Jurkat, Clone E6-1 (cell line): ENCODE results near the gene FRMD1.

Source experiments
- DNase-seq: peaks from one replicate; pipeline ENCODE4 v3.0.0-alpha.2; 2011; ENCODE audit warnings: low read depth, low spot score
- H3K4me3 ChIP-seq: 2 replicates; pipeline ENCODE4 v1.5.1; 2011; ENCODE audit warnings: mild to moderate bottlenecking, low read length, control low read depth, moderate library complexity

FRMD1 gene

GRCh38 chr6:168115748-168116437 lies 36.9 kb upstream of the FRMD1 start:
- no peak overlapping the region for H3K4me3 ChIP-seq
- no peak for DNase-seq

GRCh38 chr6:168113226-168113625 lies 34.2 kb upstream of the FRMD1 start:
- no peak for DNase-seq
- no peak overlapping the region for H3K4me3 ChIP-seq

GRCh38 chr6:168111911-168112310 lies 32.9 kb upstream of the FRMD1 start:
- no peak overlapping the region for H3K4me3 ChIP-seq
- no peak for DNase-seq

- no peak overlapping the region for H3K4me3 ChIP-seq
- no peak for DNase-seq
Measured at GRCh38 chr6:168110437-168110836, 31.4 kb upstream of the FRMD1 start.

GRCh38 chr6:168109171-168109570 lies 30.2 kb upstream of the FRMD1 start:
- no peak overlapping the region for H3K4me3 ChIP-seq
- DNase-seq, result no peak

- H3K4me3 ChIP-seq, result no peak overlapping the region
- DNase-seq, result no peak
Measured at GRCh38 chr6:168107191-168107983, 28.4 kb upstream of the FRMD1 start.

- DNase-seq, result no peak
- no peak overlapping the region for H3K4me3 ChIP-seq
Measured at GRCh38 chr6:168106633-168107005, 27.6 kb upstream of the FRMD1 start.

- no peak for DNase-seq
- H3K4me3 ChIP-seq, result no peak overlapping the region
Measured at GRCh38 chr6:168105813-168106632, 27.0 kb upstream of the FRMD1 start.

- no peak for DNase-seq
Measured at GRCh38 chr6:168104636-168105035, 25.6 kb upstream of the FRMD1 start.

GRCh38 chr6:168103050-168103830 lies 24.2 kb upstream of the FRMD1 start:
- DNase-seq, result no peak
- no peak overlapping the region for H3K4me3 ChIP-seq

More at GRCh38 chr6:168104636-168105035, 25.6 kb upstream of the FRMD1 start:
- H3K4me3 ChIP-seq, result no peak overlapping the region

GRCh38 chr6:168102315-168102985 lies 23.4 kb upstream of the FRMD1 start:
- H3K4me3 ChIP-seq, result no peak overlapping the region
- no peak for DNase-seq

- H3K4me3 ChIP-seq, result no peak overlapping the region
Measured at GRCh38 chr6:168101590-168102314, 22.7 kb upstream of the FRMD1 start.

GRCh38 chr6:168100803-168101589 lies 22.0 kb upstream of the FRMD1 start:
- DNase-seq, result no peak
- no peak overlapping the region for H3K4me3 ChIP-seq

More at GRCh38 chr6:168101590-168102314, 22.7 kb upstream of the FRMD1 start:
- no peak for DNase-seq

- no peak for DNase-seq
- no peak overlapping the region for H3K4me3 ChIP-seq
Measured at GRCh38 chr6:168100011-168100802, 21.2 kb upstream of the FRMD1 start.

- DNase-seq, result no peak
- H3K4me3 ChIP-seq, result no peak overlapping the region
Measured at GRCh38 chr6:168099201-168100010, 20.4 kb upstream of the FRMD1 start.

- no peak overlapping the region for H3K4me3 ChIP-seq
- DNase-seq, result no peak
Measured at GRCh38 chr6:168098431-168098861, 19.4 kb upstream of the FRMD1 start.
